Measurements from ENCODE around the gene RBBP5.
"Not testable (repeated sequence)": the region's sequence is repeated elsewhere in the genome, so short reads cannot be mapped to it uniquely, and the experiment has no call there.

Gene RBBP5, protein sequence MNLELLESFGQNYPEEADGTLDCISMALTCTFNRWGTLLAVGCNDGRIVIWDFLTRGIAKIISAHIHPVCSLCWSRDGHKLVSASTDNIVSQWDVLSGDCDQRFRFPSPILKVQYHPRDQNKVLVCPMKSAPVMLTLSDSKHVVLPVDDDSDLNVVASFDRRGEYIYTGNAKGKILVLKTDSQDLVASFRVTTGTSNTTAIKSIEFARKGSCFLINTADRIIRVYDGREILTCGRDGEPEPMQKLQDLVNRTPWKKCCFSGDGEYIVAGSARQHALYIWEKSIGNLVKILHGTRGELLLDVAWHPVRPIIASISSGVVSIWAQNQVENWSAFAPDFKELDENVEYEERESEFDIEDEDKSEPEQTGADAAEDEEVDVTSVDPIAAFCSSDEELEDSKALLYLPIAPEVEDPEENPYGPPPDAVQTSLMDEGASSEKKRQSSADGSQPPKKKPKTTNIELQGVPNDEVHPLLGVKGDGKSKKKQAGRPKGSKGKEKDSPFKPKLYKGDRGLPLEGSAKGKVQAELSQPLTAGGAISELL

DNA sequence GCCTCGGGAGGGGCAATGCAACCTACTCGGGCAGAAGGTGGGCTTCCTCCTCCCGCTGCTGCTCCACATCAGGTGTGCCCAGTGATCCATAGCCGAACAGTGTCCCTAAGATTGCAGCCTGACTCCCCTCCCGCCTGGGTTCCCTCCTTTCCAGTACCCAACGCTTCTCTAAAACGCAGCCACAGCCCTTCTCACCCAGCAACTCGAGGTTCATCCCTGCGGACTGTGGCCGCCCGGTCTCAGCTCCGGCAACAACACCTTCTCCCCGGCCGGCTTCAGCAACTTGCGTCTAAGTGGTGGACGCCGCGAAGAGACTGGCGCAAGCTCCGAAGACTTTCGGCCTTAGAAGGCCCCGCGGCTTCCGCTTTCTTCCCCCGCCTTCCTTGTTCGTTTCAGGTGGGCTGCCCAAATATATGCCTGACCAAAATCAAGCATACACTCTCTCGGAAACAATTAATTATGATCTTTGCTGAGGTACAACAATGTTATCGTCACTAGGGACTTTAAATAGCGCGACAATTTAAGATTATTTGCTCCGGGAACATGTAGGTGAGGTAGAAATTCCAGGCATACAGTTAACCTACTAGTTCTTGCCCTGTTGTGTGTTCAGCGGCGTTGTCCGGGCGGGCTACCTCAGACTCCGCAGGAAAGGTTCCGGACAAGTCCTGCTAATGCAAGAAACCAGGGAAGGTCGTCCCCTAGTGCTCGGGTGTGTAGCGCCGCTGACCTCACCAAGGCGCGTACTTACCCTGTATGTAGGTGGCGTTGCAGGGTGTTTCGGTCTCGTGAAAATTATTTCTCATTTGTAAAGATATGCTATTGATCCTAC is at the start of gene RBBP5:
Gene RBBP5, minus strand, starts transcription at position 319 of the 829 bp plus-strand sequence. Its CDS starts 105 bp downstream, at position 214.
- FAIRE-seq = peak; percentile 98
- DNase-seq (ENCODE audit: insufficient read length, low spot score) = peak; percentile 77

GRCh38 chr1:205171369-205171768 is 49.6 kb upstream of the RBBP5 start:
- DNase-seq (ENCODE audit: insufficient read length, low spot score) (no peak), FAIRE-seq (no peak)

GRCh38 chr1:205170532-205171269 is 48.9 kb upstream of the RBBP5 start:
- DNase-seq (ENCODE audit: insufficient read length, low spot score) (no peak), FAIRE-seq (no peak)

- FAIRE-seq = no peak
- no peak for DNase-seq (ENCODE audit: insufficient read length, low spot score)
Observed at GRCh38 chr1:205169248-205169647, 47.5 kb upstream of the RBBP5 start.

DNA sequence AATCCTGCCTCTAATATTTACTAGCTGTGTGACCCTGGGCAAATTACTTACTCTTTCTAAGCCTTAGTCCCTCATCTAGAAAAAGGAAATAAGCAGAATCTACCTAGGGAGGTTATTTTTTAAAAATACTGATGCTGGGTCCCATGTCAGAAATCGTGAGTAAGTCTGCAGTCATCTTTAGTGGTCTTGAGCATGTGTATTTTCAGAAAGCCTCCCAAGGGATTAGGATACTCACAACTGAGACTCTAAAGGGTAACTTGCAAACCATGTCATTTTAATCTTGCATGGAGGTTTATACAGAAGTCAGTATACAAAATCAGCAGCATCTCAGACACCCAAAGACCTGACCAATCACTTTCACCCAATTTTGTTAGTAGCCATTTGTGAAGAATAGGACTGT is 46.5 kb upstream of the RBBP5 start:
- no peak for FAIRE-seq
- DNase-seq (ENCODE audit: insufficient read length, low spot score) = no peak

DNA sequence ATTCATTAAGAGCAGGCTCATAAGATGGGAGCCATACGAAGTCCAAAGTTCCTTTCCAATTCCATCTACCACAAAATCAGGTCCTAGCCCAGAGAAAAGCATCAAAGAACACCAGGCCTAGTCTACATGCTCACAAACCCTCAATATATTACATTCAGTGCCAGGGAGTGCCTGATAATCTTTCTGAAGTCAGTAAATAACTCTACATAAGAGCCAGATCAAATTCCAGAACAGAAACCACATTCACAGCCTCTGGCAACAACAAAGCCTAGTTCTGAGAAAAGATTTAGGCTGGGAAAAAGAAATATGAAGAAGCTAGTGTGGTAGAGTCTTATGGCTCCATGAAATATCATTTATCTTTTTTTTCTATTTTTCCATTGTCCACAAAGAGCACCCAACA is 40.5 kb upstream of the RBBP5 start:
- FAIRE-seq (no peak), DNase-seq (ENCODE audit: insufficient read length, low spot score) (no peak)

GRCh38 chr1:205161076-205161475 is 39.3 kb upstream of the RBBP5 start:
- FAIRE-seq = no peak
- DNase-seq (ENCODE audit: insufficient read length, low spot score) = no peak

GRCh38 chr1:205158048-205158616 is 36.4 kb upstream of the RBBP5 start:
- no peak for FAIRE-seq
- DNase-seq (ENCODE audit: insufficient read length, low spot score) = no peak

GRCh38 chr1:205155665-205156377 is 34.0 kb upstream of the RBBP5 start:
- not testable (repeated sequence) for DNase-seq (ENCODE audit: insufficient read length, low spot score); FAIRE-seq

DNA sequence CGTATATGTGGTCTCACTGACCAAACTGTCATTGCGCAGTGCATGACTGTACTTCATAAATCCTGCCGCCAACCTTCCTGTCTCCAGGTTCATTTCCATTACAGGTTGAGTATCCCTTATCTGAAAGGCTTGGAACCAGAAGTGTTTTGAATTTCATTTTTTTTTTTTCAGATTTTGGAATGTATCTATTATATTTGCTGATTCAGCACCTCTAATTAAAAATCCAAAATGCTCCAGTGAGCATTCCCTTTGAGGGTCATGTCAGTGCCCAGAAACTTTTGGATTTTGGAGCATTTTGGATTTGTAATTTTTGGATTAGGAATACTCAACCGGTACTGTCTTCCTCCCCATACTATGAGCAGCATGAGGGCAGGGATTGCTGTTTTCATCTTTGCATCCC is 30.7 kb upstream of the RBBP5 start:
- DNase-seq (ENCODE audit: insufficient read length, low spot score) (no peak), FAIRE-seq (no peak)

DNA sequence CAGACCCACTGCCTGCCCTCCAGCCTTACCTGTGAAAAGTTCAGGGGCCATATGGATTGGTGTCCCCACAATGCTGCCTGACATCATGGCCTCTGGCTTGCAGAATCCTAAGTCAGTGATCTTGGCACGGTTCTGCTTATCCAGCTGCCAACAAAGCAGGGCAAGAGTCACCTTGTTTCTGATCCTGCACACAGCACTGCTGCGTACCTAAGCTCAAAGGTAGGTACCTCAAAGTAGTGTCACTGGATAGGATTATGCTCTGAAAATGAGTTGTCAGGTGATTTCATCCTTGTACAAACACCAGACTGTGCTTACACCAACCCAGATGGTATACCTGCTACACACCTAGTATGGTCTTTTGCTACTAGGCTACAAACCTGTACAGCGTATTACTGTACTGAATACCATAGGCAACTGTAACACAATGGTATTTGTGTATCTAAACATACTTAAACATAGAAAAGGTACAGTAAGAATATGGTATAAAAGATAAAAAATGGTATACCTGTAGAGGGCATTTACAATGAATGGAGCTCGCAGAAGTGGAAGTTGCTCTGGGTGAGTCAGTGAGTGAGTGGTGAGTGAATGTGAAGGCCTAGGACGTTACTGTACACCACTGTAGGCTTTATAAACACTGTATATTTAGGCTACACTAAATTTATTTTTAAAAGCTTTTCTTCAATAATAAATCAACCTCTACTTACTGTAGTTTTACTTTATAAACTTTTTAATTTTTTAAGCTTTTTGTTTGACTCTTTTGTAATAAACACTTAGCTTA is 29.1 kb upstream of the RBBP5 start:
- FAIRE-seq (no peak), DNase-seq (ENCODE audit: insufficient read length, low spot score) (no peak)

- no peak for DNase-seq (ENCODE audit: insufficient read length, low spot score)
- no peak for FAIRE-seq
Observed at GRCh38 chr1:205147191-205147835, 25.5 kb upstream of the RBBP5 start.

GRCh38 chr1:205144751-205145150 is 23.0 kb upstream of the RBBP5 start:
- DNase-seq (ENCODE audit: insufficient read length, low spot score) (no peak), FAIRE-seq (no peak)

GRCh38 chr1:205144046-205144720 is 22.4 kb upstream of the RBBP5 start:
- FAIRE-seq (no peak), DNase-seq (ENCODE audit: insufficient read length, low spot score) (no peak)

DNA sequence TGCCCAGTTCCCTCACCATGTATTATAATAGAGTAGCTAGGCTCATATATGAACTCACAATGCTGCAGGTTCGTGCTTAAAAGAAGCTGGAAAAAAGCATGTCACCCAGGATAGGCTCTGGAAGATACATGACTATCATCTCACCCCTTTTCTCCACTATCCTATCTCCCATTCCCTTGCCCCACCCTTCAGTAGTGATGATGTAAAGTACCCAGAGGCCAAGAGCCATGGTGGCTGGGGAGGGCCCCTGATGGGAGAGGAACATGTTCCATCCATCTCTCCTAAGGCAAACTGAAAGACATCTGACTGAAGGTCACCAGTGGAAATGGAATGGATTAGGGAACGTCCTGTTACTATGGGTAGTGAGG is 20.3 kb upstream of the RBBP5 start:
- no peak for FAIRE-seq
- no peak for DNase-seq (ENCODE audit: insufficient read length, low spot score)

DNA sequence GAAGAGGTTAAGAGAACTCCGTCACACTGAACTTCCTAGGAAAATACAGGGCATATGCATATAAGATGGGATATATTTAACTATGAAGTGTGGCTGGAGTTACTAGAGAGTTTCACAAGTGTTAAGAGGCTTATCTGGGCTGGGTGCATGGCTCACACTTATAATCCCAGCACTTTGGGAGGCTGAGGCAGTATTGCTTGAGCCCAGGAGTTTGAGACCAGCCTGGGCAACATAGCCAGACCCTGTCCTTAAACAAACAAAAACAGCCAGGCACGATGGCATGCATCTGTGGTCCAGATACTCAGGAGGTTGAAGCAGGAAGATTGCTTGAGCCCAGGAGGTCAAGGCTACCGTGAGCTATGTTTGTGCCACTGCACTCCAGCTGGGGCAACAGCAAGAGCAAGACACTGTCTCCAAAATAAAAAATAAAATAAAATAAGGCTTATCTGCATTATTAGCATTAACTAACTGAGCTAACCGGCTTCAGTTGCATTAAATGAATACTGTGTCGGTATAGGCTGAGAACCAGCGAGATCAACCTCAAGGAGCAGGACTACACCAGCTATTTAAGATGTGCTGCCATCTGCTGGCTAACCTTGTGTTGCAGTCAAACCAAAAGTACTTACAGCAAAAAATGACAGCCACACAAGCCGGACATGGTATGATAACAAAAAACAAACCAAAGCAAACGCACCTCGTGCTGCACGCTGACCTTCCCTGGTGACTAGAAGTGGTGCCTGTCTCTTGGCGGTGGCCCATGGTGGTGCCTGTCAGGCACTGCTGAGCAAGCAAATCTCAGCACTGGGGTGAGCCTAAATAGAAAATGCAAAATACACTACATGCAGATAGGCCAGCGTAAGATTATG is 19.7 kb upstream of the RBBP5 start:
- DNase-seq (ENCODE audit: insufficient read length, low spot score) (peak; percentile 52), FAIRE-seq (peak; percentile 86)

- DNase-seq (ENCODE audit: insufficient read length, low spot score) (no peak), FAIRE-seq (no peak)
Observed at GRCh38 chr1:205140113-205140512, 18.3 kb upstream of the RBBP5 start.
